22Rv1 (cell line): ENCODE results near the gene MYO18B.

ENCODE experiments used
- CTCF ChIP-seq: fragments of 450-650 bp; IDR thresholded peaks from 2 replicates; pipeline ENCODE4 v1.5.1; 2017; ENCODE audit warnings: mild to moderate bottlenecking
- ZFX ChIP-seq: fragments of 450-650 bp; IDR thresholded peaks from 2 replicates; pipeline ENCODE4 v1.6.1; 2017; ENCODE audit warnings: antibody characterized with exemption, borderline replicate concordance

DNA sequence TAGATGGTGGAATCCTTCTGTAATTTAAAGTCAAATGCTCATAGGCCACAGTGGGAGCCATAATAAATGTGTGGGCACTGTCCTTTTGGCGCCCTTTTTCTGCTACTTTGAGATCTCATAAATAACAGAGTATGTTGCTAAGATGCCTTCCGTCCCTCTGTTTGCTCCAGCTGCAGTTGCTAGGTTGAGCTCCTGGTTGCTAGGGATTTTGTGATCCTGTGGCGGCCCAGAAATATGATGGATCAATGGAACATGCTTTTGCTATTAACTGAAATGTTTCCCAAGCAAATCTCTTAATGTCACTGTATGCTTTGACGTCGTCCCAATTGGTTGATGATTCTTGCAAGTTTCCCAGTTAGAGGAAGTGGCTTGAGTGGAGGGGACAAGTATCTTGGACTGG is 53.5 kb downstream of the MYO18B start:
- TF ChIP-seq CTCF (no peak), ZFX (no peak)
